ENCODE results near the gene FNDC5.
A peak's percentile ranks its signal among the peaks of the same experiment; 100 is the strongest.

Gene FNDC5

GRCh38 chr1:32883338-32884031 lies 12.8 kb upstream of the FNDC5 start:
- no peak for DNase-seq

GRCh38 chr1:32881871-32882850 lies 11.4 kb upstream of the FNDC5 start:
- no peak for DNase-seq

- no peak for DNase-seq
These were observed 10.6 kb upstream of the FNDC5 start for GRCh38 chr1:32881291-32881690.

GRCh38 chr1:32878637-32879041 lies 7.9 kb upstream of the FNDC5 start:
- no peak for DNase-seq

- no peak for DNase-seq
These were observed 7.5 kb upstream of the FNDC5 start for GRCh38 chr1:32878183-32878582.

GRCh38 chr1:32877211-32878110 lies 6.7 kb upstream of the FNDC5 start:
- DNase-seq = no peak

GRCh38 chr1:32876341-32877210 lies 5.9 kb upstream of the FNDC5 start:
- DNase-seq = peak in 3 of 4 experiments; percentile 32 to 53 (median 36)

- no peak for DNase-seq
These were observed 4.4 kb upstream of the FNDC5 start for GRCh38 chr1:32874860-32875752.

GRCh38 chr1:32873484-32873883 lies 2.8 kb upstream of the FNDC5 start:
- no peak for DNase-seq

GRCh38 chr1:32872192-32872460 lies 1.4 kb upstream of the FNDC5 start:
- no peak for DNase-seq

GRCh38 chr1:32871364-32872191 lies 866 bp upstream of the FNDC5 start:
- DNase-seq = no peak

GRCh38 chr1:32869923-32870614 lies 643 bp downstream of the FNDC5 start:
- no peak for DNase-seq

GRCh38 chr1:32868806-32869455 lies 1.8 kb downstream of the FNDC5 start:
- no peak for DNase-seq

GRCh38 chr1:32868085-32868484 lies 2.6 kb downstream of the FNDC5 start:
- no peak for DNase-seq

GRCh38 chr1:32867671-32868070 lies 3.0 kb downstream of the FNDC5 start:
- no peak for DNase-seq

- no peak for DNase-seq
These were observed 3.6 kb downstream of the FNDC5 start for GRCh38 chr1:32867151-32867550.

- DNase-seq = no peak
These were observed 4.9 kb downstream of the FNDC5 start for GRCh38 chr1:32865639-32866405.

- DNase-seq = no peak
These were observed 6.2 kb downstream of the FNDC5 start for GRCh38 chr1:32864375-32865019.

All from activated naive CD4-positive, alpha-beta T cell (primary cell).